D341Med (cell line): ENCODE measurements around the gene RIMBP3C.
A peak's percentile ranks its signal among the peaks of the same experiment; 100 is the strongest.
"Not testable (repeated sequence)": the region's sequence is repeated elsewhere in the genome, so short reads cannot be mapped to it uniquely, and the experiment has no call there.

Experiments used
- DNase-seq: peaks from one replicate; pipeline ENCODE4 v3.0.0; 2012; ENCODE audit warnings: low spot score

RIMBP3C gene

DNA sequence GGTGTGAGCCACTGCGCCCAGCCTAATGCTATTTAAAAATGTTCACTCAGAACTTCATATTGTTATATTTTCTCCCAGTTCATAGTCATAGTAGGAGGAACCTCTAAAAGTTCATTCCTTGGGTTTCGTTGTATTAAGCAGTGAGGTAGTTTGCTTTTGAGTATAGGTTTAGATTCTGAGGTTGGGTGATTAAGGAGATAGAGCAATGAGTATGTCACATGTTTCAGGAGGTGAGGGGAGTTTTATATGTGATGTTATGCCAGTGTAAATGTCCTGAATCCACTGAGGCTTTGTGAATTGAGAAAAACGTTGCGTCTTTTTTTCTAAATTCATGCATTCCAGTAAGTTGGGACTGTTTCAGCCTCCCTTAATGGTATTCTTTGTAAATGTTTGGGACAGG lies 20.4 kb upstream of the RIMBP3C start:
- DNase-seq: no peak

DNA sequence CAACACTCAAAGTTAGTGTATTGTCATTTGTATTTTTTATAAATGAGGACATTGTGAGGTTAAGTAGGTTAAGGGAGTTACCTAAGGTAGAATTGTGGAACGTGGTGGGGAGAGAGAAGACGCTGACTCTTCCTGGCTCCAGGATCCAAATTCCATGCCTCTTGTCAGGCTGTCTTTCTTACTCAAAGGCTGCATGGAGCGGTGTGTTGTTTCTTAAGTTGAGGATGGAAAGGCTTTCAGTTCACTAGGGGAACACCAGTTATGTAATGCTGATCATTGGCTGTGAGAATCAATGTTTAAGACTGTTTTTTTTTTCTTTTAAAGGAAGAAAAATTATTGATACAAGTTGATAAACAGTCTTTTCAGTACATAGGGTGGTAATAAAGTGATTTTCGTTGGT lies 19.1 kb upstream of the RIMBP3C start:
- DNase-seq: no peak

DNA sequence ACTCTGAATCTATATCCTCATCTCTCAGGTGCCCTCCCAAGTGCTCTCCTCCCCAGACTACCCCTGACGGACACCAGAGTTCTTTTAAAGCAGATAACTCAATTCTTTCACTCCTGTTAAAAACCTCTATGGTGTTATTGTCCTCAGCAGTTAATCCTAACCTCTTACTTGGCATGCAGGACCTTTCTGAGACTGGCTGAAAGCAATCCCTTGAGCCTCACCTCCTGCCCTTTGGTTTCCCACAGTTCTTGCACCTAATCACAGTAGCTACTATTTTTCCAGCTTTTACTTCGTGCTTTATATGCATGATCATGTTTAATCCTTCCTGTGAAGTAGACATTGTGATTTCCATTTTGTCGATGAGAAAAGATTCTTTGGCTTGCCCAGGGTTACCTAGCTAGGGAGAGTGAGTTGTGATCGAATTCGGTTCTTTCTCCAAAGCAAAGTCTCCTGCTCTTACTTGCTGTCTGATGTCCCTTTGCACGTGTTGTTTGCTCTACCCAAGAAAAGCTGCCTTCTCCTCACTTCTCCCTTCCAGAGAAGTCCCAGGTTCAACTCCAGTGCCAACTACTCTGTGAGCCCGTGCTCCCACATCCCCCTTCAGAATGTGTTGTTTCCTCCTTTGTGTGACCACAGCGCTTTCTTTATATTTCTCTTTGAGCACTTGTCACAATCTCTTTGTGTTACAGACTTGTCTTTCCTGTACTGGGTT lies 18.4 kb upstream of the RIMBP3C start:
- peak; percentile 9 for DNase-seq

DNA sequence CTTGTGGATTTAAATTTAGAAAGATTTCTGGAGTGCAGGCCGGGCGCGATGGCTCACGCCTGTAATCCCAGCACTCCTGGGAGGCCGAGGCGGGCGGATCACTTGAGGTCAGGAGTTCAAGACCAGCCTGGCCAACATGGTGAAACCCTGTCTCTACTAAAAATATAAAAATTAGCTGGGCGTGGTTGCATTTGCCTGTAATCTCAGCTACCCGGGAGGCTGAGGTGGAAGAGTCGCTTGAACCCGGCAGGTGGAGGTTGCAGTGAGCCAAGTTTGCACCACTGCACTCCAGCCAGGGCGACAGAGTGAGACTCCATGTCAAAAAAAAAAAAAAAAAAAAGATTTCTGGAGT lies 17.8 kb upstream of the RIMBP3C start:
- not testable (repeated sequence) for DNase-seq

DNA sequence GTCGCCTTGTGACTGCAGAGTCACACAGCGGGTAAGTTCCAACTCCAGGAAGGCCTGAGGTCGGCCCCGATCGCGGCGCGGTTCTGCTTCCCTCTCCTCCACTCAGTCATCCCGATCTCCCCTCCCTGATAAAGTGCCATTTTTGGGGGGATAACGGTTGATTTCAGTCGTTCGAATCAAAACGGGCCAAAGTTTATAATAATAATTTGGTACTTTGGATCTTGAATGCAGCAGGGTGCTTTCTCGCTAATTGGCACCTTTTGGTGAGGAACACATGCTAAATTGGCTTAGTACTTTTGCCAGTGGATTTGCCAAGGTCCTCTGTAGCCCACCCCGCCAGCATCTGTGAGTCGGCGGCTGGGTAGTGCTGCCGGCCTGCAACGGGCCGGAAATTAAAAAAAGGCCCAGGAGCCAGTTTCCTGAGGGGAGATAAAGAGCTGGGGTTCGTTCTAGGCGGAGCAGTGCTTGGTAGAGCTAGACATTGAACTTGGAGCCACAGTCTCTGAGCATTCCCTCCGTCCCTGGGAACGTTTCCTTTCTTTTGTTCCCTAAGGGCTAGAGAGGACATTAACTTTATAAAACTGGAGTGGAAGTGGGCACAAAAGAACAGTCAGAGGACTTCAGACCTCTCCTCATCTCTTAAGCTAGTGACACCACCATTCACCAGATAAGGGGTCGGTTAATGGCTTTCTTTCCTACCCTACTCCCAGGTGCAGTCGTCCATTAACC lies 17.2 kb upstream of the RIMBP3C start:
- DNase-seq: peak; percentile 54

DNA sequence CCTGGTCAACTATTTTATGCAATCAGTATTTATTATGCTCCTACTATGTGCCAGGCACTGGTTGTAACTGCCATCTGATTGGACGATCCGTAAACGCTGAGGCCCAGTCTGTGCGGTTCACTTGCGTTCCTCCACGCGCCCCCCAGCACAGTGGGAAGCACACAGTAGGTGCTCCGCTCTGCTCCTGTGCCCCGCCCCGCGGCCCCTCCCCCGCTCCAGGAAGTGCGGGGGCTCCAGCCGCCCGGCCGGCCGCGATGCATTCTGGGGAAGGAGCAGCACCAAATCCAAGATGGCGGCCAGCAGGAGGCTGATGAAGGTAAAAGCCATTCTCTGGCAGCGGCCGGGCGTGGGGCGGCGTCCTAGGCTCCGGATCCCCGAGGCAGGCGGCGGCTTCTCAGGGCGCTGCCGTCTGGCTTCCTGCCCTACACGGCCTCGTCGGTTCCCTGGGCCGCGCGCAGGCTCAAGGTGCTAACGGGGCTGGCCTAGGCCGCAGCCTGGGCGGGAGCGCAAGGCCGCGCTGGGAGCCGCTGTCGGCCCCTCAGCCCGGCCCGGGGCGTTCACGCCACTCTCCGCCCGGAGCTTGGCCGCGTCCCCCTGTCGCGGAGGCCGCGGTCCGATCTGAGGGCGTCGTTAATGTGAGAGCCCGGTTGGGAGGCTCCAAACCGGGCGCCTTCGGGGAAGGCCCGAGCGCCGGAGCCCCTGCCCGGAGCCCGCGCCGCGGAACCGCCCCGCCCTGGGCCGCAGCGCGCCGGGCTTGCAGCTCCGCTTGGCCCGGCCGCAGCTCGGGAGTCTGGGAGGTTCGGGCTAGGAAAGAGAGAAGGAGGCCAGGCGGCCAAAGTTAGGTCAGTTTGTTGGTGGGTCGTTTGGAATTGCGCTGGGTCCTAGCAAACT lies 16.4 kb upstream of the RIMBP3C start, which contains the start of gene UBE2L3:
Gene UBE2L3 (plus strand): TSS at position 259 of the 891 bp plus-strand sequence. CDS start 31 bp downstream, at position 290.
- DNase-seq: peak; percentile 94

DNA sequence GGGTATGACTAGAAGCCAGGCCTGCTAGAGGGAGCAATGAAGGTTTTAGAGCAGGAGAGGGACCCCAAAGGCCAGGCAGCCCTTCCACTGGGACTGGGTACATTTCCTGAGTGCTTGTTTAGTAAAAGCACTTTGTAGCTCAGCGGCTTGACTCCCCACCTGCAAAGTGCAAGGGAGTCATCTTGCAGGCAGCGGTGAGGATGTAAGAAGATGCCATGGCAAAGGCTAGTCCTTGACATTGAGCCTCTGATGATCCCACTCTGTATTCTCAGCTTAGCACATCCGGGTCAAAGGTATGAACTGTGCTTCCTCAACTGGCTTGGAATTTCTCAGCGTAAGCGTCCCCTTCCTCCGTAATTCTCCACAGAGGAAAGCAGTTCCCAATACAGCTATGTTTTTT lies 13.2 kb upstream of the RIMBP3C start:
- DNase-seq: peak; percentile 15

DNA sequence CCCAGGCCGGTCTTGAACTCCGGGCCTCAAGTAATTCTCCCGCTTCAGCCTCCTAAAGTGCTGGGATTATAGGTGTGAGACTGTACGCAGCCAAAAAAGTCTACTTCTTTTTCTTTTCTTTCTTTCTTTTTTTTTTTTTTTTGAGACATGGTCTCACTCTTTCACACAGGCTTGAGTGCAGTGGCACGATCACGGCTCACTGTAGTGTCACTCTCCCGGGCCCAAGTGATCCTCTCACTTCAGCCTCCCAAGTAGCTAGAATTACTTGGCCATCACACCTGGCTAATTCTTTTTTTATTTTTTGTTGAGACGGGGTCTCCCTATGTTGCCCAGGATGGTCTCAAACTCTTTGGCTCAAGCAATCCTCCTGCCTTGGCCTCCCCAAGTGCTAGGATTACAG lies 12.7 kb upstream of the RIMBP3C start:
- DNase-seq: no peak

DNA sequence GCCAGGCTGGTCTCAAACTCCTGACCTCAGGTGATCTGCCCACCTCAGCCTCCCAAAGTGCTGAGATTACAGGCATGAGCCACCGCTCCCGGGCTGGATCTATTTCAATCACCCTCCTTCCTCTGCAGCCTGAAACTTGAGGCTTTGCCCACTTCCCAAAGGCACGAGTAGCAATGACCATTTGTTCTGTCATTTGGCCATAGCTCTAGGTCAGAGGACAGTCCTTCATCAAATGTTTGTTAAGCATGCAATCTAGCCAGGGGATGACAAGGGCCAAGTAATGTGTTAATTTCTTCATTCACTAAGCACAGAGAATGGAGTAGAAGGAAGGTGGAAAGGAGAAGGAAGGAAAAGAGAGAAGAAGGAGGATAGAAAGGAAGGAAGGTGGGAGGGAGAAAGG lies 9.4 kb upstream of the RIMBP3C start:
- DNase-seq: not testable (repeated sequence)

DNA sequence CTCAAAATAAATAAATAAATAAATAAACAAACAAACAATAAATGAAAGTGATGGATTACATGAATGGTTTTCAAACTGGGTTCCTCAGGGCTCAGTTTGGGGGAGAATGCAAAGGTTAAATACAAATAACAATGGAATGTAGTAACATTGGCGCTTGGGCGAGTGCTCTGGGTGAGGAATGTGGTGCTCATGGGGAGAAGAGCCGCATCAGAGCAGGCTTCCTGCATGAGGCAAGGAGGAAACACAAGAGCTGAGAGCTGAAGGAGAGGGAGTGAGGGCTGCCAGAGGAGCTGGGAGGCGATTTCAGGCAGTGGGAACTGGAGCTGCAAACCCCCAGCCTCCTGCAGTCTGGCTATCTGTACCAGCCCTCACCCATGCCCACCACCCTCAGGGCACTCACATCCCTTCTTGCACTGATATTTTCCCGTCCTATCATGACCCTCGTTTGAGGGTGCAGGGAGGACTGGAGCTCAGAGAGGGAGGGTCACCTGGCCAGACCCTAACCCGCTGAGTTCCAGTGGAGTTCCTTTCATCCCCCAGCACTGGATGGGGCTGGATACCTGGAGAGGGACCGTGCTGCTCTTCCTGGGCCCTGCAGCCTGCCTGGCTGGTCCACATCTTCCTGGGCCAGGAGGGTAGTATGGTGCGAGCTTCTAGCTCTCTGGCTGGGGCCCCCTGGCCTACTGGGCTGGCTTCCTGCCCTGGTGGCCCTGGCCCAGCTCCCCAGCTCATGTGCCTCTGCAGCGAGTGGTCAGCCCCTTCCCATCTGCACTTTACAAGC lies 8.3 kb upstream of the RIMBP3C start:
- not testable (repeated sequence) for DNase-seq

DNA sequence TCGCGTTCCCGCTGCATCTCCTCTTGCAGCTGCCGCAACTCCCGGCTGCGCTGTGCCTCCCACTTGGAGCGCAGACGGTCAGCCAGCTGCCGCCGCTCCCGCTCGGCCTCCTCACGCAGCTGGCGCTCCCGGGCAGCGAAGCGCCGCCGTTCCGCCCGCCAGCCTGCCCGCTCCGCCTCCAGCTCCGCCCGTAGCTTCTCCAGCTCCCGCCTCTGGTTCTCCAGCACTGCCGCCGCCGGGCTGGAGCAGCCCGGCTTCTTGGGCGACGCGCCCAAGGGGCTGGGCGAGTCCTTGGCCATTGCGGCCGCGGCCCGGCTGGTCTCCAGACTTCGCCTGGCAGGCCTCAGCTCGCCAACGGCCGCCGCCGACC lies 598 bp downstream of the RIMBP3C start:
- not testable (repeated sequence) for DNase-seq

DNA sequence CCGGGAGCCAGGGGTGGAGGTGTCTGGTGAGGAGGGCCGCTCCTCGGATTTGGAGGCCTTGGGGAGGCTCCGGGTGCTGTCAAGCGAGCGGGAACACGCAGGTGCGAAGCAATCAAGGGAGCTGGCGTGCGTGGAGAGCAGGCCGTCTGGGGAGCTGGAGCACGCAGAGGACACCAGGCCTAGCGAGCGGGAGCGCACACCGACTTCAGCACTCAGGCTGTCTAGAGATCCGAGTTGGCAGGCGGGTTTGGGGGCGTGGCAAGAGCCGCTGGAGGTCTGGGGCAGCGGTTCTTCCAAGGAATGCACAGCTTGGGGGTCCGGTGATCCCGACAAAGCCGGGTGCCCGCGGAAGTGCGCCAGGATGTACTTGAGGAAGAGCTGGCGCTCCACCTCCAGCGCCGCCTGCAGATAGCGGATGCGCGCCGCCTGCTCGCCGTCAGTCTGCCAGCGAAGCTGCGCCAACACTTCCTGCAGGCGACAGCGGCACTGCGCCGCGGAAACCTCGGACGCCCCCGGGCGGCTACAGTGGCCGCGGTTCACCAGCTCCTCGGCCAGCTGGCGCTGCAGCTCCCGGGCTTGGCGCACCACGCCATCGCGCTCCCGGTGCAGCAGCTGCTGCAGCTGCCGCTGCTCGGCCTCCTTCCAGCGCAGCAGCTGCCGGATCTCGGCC lies 1.1 kb downstream of the RIMBP3C start:
- not testable (repeated sequence) for DNase-seq

DNA sequence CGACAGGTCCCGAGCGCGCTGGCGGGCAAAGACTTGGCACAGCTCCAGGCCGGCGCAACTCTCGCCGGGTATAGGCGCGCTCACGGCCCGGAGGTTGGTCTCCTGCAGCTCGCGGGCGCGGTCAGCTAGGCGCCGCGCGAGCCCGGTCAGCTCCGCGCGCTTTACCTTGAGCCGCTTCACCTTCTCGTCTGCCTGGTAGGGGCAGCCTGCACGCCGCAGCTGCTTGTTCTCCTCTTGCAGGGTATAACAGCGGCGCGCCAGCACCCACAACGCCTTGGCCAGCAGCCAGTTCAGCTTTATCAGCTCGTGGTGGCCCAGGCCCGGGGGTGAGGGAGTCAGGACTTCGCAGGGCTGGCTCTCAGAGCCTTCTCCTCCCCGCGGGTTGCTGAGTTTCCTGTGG lies 1.7 kb downstream of the RIMBP3C start:
- DNase-seq: not testable (repeated sequence)

DNA sequence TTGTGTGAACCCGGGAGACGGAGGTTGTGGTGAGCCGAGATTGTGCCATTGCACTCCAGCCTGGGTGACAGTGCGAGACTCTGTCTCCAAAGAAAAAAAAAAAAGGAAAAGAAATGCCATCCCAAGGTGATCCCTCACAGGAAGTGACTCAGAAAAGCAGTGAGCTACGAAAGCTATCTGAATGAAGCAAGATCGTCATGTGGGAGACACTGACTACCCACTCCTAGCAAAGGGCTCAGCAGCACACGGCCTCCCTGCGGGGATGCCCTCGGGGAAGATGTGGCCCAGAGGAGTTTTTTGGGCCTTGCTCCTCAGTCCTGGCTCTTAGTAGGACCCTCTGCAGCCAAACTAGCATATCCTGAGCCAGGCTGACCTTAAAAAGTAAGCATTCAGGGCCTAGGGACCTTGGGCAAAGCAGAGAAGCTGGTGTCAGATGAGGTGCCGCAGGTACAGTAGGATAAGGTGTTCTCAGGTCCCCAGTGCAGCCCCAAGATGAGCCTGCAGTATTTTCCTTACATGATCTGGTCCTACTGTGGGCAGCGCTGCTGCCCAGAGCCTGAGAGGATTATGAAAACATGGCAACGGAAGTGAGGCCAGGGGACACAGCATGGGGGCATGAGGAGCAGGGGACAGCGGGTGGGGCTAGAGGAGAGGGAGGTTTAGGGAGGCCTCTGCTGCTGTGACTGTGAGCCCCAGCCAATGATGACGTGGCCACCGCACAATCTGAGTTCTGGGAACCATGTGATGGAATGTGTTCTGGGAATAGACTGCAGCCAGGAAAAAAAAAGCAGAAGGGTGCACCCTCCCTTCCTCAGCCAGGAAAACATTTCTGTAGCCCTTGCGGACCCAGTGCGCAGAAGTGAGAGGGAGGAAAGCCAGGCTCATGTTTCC lies 6.6 kb downstream of the RIMBP3C start:
- not testable (repeated sequence) for DNase-seq

DNA sequence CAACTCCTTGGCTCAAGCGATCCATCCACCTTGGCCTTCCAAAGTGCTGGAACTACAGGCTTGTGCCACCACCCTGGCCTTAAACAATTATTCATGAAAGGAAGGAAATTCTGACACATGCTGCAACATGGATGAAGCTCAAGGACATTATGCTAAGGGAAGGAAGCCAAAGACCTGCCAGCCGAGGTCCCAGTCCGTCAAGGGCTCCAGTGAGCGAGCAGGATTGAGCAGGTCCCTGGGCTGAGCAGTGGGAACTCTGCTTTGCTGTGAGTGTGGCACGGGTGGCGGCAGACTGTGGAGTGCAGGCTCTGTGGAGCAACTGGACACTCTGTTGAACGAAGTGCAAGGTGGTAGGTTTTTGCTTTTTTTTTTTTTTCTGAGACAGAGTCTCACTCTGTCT lies 11.4 kb downstream of the RIMBP3C start:
- not testable (repeated sequence) for DNase-seq

DNA sequence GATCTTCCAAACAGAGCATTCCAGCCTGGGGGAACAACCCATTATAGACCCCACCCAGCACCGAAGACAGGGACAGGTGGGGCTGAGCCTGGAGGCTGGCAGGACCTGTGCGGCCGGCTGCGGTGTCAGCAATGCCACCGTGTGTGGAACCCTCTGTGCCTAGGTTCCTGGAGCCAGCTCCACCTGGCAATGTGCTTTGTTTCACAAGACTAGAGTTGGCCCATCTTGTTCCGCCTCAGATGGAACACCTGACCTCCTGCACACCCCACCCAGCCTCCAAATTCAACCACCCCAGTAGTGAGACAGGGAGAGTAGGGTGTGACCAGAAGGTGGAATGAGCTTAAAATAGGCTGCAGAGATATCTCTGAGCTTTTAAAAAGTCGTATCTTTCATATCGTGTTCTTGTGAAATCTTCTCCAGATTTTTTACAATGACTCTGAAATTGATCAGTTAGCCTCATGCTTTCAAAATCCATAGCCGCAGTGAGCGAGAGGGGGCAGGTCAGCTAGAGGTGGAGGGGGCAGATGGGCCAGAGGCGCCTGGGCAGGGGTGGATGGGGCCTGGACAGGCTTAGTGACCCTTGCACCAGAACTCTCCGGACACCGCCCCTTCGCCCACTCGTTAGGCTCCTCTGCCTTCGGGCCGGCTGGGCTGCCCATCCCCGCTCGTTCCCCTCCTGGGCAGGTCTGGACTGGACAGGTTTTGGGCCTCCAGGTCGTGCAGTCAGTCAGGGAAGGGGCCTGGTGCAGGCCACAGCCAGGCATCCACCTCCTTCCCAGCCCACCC lies 18.2 kb downstream of the RIMBP3C start:
- not testable (repeated sequence) for DNase-seq

DNA sequence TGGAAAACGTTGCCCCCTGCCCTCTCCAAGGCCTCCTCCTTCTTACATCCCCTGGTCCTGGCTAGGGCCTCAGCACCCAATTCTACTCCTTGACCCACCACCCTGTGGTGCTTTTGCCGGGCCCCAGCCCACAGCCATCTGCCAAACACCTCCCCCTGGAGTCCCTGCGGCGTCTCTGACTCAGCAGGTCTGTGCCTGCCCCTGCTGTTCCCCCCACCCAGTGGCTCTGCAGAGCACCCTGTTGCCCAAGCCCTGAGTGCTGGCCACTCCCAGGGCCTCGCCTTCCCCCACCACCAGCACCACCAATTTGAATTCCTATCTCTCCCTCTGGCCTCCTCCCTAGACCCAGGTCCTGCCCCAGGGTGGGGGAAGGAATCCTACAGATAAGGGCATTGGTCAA lies 19.7 kb downstream of the RIMBP3C start:
- not testable (repeated sequence) for DNase-seq

DNA sequence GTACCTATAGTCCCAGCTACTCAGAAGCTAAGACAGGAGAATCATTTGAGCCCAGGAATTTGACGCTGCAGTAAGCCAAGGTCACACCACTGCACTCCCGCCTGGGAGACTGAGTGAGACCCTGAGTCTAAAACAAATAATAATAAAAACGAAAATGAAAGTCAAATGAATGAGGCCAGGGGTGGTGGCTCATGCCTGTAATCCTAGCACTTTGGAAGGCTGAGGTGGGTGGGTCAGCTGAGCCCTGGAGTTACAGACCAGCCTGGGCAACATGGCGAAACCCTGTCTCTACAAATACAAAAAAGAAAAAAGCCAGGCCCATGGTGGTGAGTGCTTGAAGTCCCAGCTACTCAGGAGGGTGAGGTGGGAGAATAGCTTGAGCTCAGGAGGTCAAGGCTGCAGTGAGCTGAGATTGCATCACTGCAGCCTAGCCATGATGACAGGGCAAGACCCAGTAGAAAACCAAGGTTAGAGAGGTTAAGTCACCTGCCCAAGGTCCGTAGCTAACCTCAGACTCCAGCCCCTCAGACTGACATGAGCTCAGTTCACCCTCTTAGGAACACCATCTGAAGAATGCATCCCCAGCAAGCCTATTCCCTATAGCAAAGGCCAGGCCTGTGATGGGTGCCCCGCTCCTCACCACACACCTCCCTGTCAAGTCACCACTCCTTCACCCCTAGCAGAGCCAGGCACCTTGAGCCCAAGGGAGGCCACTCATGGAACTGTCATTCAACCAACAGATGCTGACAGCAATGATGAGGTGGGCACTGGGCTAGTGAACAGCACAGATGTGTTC lies 24.4 kb downstream of the RIMBP3C start:
- not testable (repeated sequence) for DNase-seq
